SK-N-SH (cell line): ENCODE measurements around the gene BDKRB2. TPM values are rescaled to one million over a fixed set of nuclear protein-coding genes. Genes with fewer than 3 reads are reported as not detected.

Source experiments
- CTCF ChIA-PET: fragments of 300-600, 350-600 bp; formaldehyde crosslinking; extraction: SDS; loops from one replicate; lab custom pipeline; 2021; lab: Yijun Ruan, JAX
- POLR2A ChIA-PET: fragments of 350-600 bp; sonication (Branson Sonifier 250); formaldehyde crosslinking; extraction: SDS; loops from one replicate; lab custom pipeline; 2020; ENCODE audit warnings: antibody characterized with exemption, inconsistent platforms; lab: Yijun Ruan, JAX
- DNase-seq: peaks from one replicate; pipeline ENCODE4 v3.0.0; 2012
- H2AFZ ChIP-seq: fragments of 200-600 bp; sonication (generic); 2 replicates; pipeline ENCODE4 v1.8.1; 2016; ENCODE audit warnings: antibody characterized with exemption, mild to moderate bottlenecking, low read depth
- H3F3A ChIP-seq: fragments of 200-600 bp; sonication (generic); replicated peaks from 2 replicates; pipeline ENCODE3; 2016; ENCODE audit warnings: antibody characterized with exemption, mild to moderate bottlenecking; ENCODE audit not compliant: insufficient read depth
- H3K27ac ChIP-seq, 2 experiments: fragments of 200-500 bp in 1 of 2; fragments of 200-600 bp in 1 of 2; sonication (Bioruptor generic) in 1 of 2; sonication (generic), shearing (Covaris generic) in 1 of 2; 2 replicates each; pipeline versions ENCODE4 v1.5.1 to v1.6.1; 2014 to 2016; ENCODE audit warnings: low read depth in 2 of 2, inconsistent platforms in 1 of 2, low read length in 1 of 2, mild to moderate bottlenecking in 1 of 2, mixed read lengths in 1 of 2
- H3K27me3 ChIP-seq: fragments of 200-600 bp; sonication (generic), shearing (Covaris generic); 2 replicates; pipeline ENCODE4 v1.6.1; 2016; ENCODE audit warnings: mixed run types; ENCODE audit not compliant: insufficient read depth
- H3K36me3 ChIP-seq, 2 experiments: fragments of 200-500 bp in 1 of 2; fragments of 200-600 bp in 1 of 2; sonication (Bioruptor generic) in 1 of 2; sonication (generic) in 1 of 2; replicated peaks in 1 of 2; 2 replicates each; pipeline versions ENCODE3 to v1.5.1; 2014 to 2016; ENCODE audit warnings: low read length in 1 of 2, mild to moderate bottlenecking in 1 of 2; ENCODE audit not compliant: insufficient read depth in 2 of 2, control insufficient read depth in 1 of 2
- H3K4me1 ChIP-seq, 2 experiments: fragments of 200-500 bp in 1 of 2; fragments of 200-600 bp in 1 of 2; sonication (Bioruptor generic) in 1 of 2; sonication (generic), shearing (Covaris generic) in 1 of 2; 2 replicates each; pipeline versions ENCODE4 v1.5.1 to v1.6.1; 2014 to 2016; ENCODE audit warnings: low read depth in 1 of 2, low read length in 1 of 2, mixed run types in 1 of 2; ENCODE audit not compliant: insufficient read depth in 2 of 2, control insufficient read depth in 1 of 2
- H3K4me2 ChIP-seq: fragments of 200-600 bp; sonication (generic), shearing (Covaris generic); 2 replicates; pipeline ENCODE4 v1.6.1; 2017; ENCODE audit warnings: mixed run types
- H3K4me3 ChIP-seq, 2 experiments: fragments of 200-500 bp in 1 of 2; fragments of 200-600 bp in 1 of 2; sonication (Bioruptor generic) in 1 of 2; sonication (generic), shearing (Covaris generic) in 1 of 2; 2 replicates each; pipeline versions ENCODE4 v1.5.1 to v1.8.1; 2014 to 2016; ENCODE audit warnings: low read depth in 2 of 2, inconsistent platforms in 1 of 2, low read length in 1 of 2, mild to moderate bottlenecking in 1 of 2, mixed read lengths in 1 of 2, moderate library complexity in 1 of 2
- H3K79me2 ChIP-seq: fragments of 200-600 bp; sonication (generic); 2 replicates; pipeline ENCODE4 v1.8.1; 2017; ENCODE audit warnings: mild to moderate bottlenecking; ENCODE audit not compliant: insufficient read depth
- H3K9ac ChIP-seq: fragments of 200-600 bp; sonication (generic); 2 replicates; pipeline ENCODE4 v1.6.1; 2017; ENCODE audit warnings: mixed run types
- H3K9me2 ChIP-seq: fragments of 200-600 bp; sonication (generic); 2 replicates; pipeline ENCODE4 v1.6.1; 2017; ENCODE audit warnings: mixed run types
- H3K9me3 ChIP-seq: fragments of 200-600 bp; sonication (generic); 2 replicates; pipeline ENCODE4 v1.6.1; 2017; ENCODE audit warnings: mixed run types, mild to moderate bottlenecking, moderate library complexity
- H4K20me1 ChIP-seq: fragments of 200-600 bp; sonication (generic); 2 replicates; pipeline ENCODE4 v1.6.1; 2017; ENCODE audit warnings: mild to moderate bottlenecking, mixed run types; ENCODE audit not compliant: insufficient read depth
- CHD2 ChIP-seq: fragments of 150-350 bp; IDR thresholded peaks from 2 replicates; pipeline ENCODE4 v1.6.1; 2018; ENCODE audit warnings: low read length; ENCODE audit not compliant: partially characterized antibody
- CTCF ChIP-seq: fragments of 200-600 bp; sonication (generic); IDR thresholded peaks from 2 replicates; pipeline ENCODE4 v1.6.1; 2017; ENCODE audit warnings: antibody characterized with exemption, mild to moderate bottlenecking, moderate library complexity
- FOXJ3 ChIP-seq: sonication (generic); formaldehyde crosslinking; IDR thresholded peaks from 2 replicates; pipeline ENCODE4 v1.5.1; 2020; ENCODE audit warnings: mild to moderate bottlenecking, missing genetic modification reagents
- GATA2 ChIP-seq: sonication (generic); formaldehyde crosslinking; IDR thresholded peaks from 2 replicates; pipeline ENCODE4 v1.5.0; 2020; ENCODE audit warnings: mild to moderate bottlenecking, missing genetic modification reagents
- NRF1 ChIP-seq: IDR thresholded peaks from 2 replicates; pipeline ENCODE4 v1.6.1; 2012; ENCODE audit warnings: low read depth, mild to moderate bottlenecking, low read length
- RAD21 ChIP-seq: IDR thresholded peaks from 2 replicates; pipeline ENCODE4 v1.6.1; 2012; ENCODE audit warnings: mild to moderate bottlenecking, low read length
- RCOR1 ChIP-seq: fragments of 150-350 bp; IDR thresholded peaks from 2 replicates; pipeline ENCODE4 v1.6.1; 2017; ENCODE audit warnings: antibody characterized with exemption, low read length
- REST ChIP-seq: IDR thresholded peaks from 2 replicates; pipeline ENCODE4 v1.6.1; 2012; ENCODE audit warnings: mild to moderate bottlenecking, low read depth, low read length, moderate library complexity
- RFX5 ChIP-seq: IDR thresholded peaks from 2 replicates; pipeline ENCODE4 v1.6.1; 2012; ENCODE audit warnings: mild to moderate bottlenecking, improper control_type of control experiment, low read length
- SIN3A ChIP-seq: IDR thresholded peaks from 2 replicates; pipeline ENCODE4 v1.6.1; 2012; ENCODE audit warnings: low read depth, mild to moderate bottlenecking, low read length, moderate library complexity, borderline replicate concordance
- USF2 ChIP-seq: fragments of 150-350 bp; IDR thresholded peaks from 2 replicates; pipeline ENCODE4 v1.6.1; 2017; ENCODE audit warnings: antibody characterized with exemption, low read length, low read depth, borderline replicate concordance
- ZBTB33 ChIP-seq: IDR thresholded peaks from 2 replicates; pipeline ENCODE4 v1.4.0; 2012; ENCODE audit warnings: low read depth, borderline replicate concordance
- WGBS: methylation state at CpG from one replicate; pipeline ENCODE4 v1.1.6; 2017; ENCODE audit warnings: low lambda C conversion rate; 5-methylcytosine and 5-hydroxymethylcytosine counted together
- polyA plus RNA-seq, 3 experiments: library from polyadenylated mRNA; depleted of rRNA; stranded (reverse); fragments of >200 nt; gene quantifications; 2 replicates each; pipeline ENCODE4 v1.2.3, GENCODE V29; 2012

Gene BDKRB2
- polyA plus RNA-seq, 1 of the 3 experiments (the other 2 are of a cell fraction), result 4.8 TPM

- peaks cover 0 to 5% of the 10 kb centered on the region in 2 experiments for H3K36me3 ChIP-seq
- CTCF ChIA-PET, result interaction anchor here (1.3 kb wide), 1 partner anchor 242 kb away, joined by 3 read pairs; no protein-coding TSS in a partner anchor
- no peak overlapping the region for H3K4me2 ChIP-seq
- no peak overlapping the region for H3K4me3 ChIP-seq
- WGBS, result 87% methylated on average over 13 of the region's 18 CpGs
- H3K9me3 ChIP-seq, result no peaks in the 10 kb centered on the region
- H4K20me1 ChIP-seq, result no peaks in the 10 kb centered on the region
- no peak overlapping the region for H3K27ac ChIP-seq
- H3K79me2 ChIP-seq, result no peaks in the 10 kb centered on the region
- no peaks in the 10 kb centered on the region for H3K9me2 ChIP-seq
- POLR2A ChIA-PET, result interaction anchor here (0.8 kb wide), 1 partner anchor 27 kb away, joined by 3 read pairs; no protein-coding TSS in a partner anchor
- H3K27me3 ChIP-seq, result no peaks in the 10 kb centered on the region
- TF ChIP-seq CHD2 (no peak), CTCF (no peak), SIN3A (no peak), USF2 (no peak), RFX5 (no peak), NRF1 (no peak), GATA2 (CRISPR knock-in tag) (no peak), RCOR1 (no peak)
- H3K4me1 ChIP-seq, result peaks cover 0 to 2% of the 10 kb centered on the region in 2 experiments; a peak in 1 of 4 replicates
- H3F3A ChIP-seq, result peaks cover 17% of the 10 kb centered on the region
- no peak overlapping the region for H2AFZ ChIP-seq
- no peak for DNase-seq
- no peak overlapping the region for H3K9ac ChIP-seq
Measured at GRCh38 chr14:96240641-96241040, 36.0 kb downstream of the BDKRB2 start.

GRCh38 chr14:96242126-96242525 is 37.5 kb downstream of the BDKRB2 start:
- H3K9me3 ChIP-seq, result no peaks in the 10 kb centered on the region
- no peaks in the 10 kb centered on the region for H4K20me1 ChIP-seq
- H3K27ac ChIP-seq, result no peak overlapping the region
- H3K9ac ChIP-seq, result no peak overlapping the region
- no peak for TF ChIP-seq RAD21
- no peak for TF ChIP-seq GATA2 (CRISPR knock-in tag)
- TF ChIP-seq ZBTB33, result no peak
- TF ChIP-seq REST, result no peak
- no peak for TF ChIP-seq SIN3A
- no peak for TF ChIP-seq FOXJ3 (CRISPR knock-in tag)
- no peak for TF ChIP-seq CTCF
- H3K4me1 ChIP-seq, result peaks cover 0 to 2% of the 10 kb centered on the region in 2 experiments; a peak in 1 of 4 replicates
- peaks cover 27% of the 10 kb centered on the region for H3F3A ChIP-seq
- ChIA-PET CTCF (interaction anchor here (0.8 to 1.3 kb wide), 2 partner anchors 141 to 243 kb away, joined by 3 read pairs; no protein-coding TSS in a partner anchor), POLR2A (no interaction called here)
- DNase-seq, result no peak
- no peak overlapping the region for H3K4me2 ChIP-seq
- no peaks in the 10 kb centered on the region for H3K79me2 ChIP-seq
- no peak overlapping the region for H3K4me3 ChIP-seq
- no peaks in the 10 kb centered on the region for H3K9me2 ChIP-seq
- no peak overlapping the region for H2AFZ ChIP-seq
- 89% methylated on average over 10 of the region's 10 CpGs for WGBS
- no peaks in the 10 kb centered on the region for H3K27me3 ChIP-seq
- H3K36me3 ChIP-seq, result peaks cover 0 to 5% of the 10 kb centered on the region in 2 experiments
